NCI-H187 treated with DMSO at 0.1 percent for 48 hours (cell line): ENCODE measurements around the gene FKBP3.
"Not testable (repeated sequence)": the region's sequence is repeated elsewhere in the genome, so short reads cannot be mapped to it uniquely, and the experiment has no call there.

Source experiments
- DNase-seq: peaks from one replicate; lab custom pipeline; 2025; lab: John Stamatoyannopoulos, UW

Gene FKBP3

DNA sequence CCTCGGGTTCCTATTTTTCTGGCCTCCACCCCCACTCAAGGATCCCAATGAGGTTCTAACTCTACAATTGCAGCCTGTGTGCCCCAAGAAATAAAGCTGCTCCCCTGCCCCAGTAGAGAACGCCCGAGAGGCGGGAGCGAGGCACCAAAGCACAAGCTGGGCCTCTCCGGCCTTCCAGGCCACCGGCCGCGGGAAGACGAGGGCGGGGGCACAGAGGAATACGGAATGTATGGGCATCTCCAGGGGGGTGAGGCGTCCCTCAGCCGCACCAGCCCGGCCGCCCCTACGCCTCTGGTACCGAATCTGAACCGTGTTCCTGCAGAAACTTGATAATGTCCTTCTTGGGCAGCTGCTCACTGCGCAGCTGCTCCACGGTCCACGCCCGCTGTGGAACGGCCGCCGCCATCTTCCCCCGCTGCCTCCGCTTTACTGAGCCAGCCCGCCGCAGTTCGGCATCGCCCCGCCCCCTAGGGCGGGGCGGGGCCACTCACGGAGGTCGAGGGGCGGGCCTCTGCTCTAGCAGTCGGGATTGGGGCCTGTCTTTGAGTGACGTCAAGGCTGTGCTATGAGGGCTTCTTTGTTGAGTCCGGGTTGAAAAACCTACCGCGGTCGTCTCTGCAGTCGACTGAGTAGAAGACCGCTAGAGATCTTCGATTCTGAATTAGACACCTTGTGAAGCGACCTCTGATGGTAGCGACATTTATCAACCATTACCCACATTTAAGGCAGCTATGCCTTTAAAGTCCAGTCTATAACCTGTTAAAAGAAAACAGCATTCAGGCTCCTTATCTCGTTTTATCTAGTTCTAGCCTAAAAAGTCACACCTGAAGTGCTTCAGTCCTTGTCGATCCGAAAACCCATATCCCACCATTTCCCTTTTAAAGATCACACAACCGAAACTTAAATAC is at the start of gene FKBP3:
Gene FKBP3, minus strand, starts transcription at position 431 of the 908 bp plus-strand sequence. Its CDS starts 25 bp downstream, at position 406.
- DNase-seq: peak; percentile 97

DNA sequence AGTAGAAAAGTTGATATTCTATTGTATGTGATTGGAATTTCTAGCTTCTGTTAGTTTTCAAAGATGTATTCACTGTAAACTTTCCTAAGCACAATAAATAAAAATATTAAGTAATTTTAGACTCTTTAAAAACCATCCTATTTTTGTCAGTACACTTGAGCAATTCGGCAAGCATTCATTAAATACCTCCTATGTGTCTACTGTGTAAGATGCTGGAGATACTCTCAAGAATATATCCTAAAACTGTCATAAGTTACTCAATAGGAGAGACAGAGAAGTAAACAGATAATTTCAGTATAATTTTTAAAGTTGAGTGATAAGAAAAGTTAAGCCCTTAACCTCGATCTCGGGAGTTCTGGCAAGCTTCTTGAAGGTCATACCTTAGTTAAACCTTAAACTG is 47.5 kb upstream of the FKBP3 start:
- no peak for DNase-seq

DNA sequence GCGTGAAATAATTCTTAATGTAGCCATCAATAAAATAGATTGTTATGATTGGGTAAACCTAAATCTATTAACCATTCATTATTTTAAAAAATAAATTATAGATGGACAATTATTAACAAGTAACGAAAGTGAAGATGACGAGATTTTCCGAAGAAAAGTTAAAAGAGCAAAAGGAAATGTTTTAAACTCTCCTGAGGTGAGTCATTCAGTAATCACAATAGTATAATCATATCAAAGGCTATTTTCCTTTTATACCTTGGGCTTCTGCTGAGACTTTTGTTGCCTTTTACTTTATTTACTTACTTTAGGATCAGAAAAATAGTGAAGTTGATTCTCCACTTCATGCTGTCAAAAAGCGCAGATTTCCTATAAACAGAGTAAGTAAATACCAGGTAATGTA is 47.0 kb upstream of the FKBP3 start:
- DNase-seq: no peak

DNA sequence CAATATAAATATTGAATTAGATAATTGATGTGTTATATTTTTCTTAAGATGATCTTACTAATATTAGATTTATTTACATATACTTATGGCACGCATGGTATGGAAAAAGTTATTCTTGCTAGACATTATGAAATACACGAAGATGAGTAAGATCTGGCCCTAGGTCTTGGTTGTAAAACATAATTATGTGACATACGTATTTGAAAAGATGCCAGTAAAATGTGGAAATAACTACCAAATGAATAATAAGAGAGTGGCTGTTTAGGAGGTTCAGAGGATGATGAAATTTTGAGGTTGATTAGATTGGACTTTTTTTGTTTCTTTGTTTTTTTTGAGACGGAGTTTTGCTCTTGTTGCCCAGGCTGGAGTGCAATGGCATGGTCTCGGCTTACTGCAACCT is 42.8 kb upstream of the FKBP3 start:
- DNase-seq: no peak

DNA sequence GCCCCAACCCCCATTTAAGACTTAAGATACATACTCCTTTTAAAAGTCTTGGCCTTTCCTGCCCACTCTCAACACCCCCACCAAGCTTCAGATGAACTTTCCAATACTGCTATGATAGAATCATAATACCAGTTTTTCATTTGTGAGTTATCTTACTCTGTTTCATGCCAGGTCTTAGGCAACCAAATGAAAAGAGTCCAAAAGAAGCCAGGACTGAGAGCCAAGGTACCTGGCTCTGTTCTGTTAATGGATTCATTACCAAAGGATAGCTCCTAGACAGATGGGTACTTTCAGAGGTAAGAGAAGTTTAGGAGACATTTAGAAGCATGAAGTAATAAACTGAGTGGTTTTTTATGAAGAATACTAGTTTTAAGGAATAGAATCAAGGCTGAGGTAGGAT is 35.6 kb upstream of the FKBP3 start:
- no peak for DNase-seq

DNA sequence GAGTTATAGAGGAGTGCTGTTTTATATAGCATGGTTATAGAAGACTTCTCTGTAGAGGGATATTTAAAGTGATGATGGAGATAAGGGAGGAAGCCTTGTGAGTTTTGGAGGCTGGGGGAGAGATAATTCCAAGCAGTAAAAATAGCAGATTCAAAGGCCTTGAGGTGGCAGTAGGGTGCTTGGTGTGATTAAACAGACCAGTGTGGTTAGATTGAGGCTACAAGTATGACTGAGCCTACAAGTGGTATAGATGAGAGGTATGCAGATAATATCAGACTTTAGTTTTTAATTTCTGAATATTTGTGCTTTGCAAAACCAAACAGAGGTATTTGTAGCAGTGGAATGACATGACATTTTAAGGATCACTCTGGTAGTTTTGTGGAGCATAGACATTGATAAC is 21.8 kb upstream of the FKBP3 start:
- no peak for DNase-seq

DNA sequence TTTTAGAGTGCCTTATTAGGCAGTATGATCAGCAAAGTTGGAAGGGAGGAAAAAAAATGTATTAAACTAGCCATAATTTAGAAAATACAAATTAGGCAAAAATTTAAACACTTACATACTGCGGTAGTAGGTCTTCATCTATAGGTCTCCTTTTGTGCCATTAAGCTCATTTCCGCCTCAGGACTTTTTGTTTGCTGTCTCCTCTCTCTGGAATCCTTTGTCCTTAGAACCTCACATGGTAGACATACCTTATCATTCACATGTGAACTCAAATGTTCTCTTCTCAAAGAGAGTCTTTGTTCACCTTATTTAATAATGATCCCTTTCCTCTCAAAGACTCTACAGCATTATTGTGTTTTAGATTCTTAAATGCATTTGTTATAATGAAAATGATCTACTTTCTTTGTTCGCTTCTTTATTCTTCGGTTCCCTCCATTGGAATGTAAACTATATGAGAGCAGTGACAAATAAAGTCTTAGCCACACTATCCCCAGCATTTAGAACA is 16.2 kb upstream of the FKBP3 start:
- no peak for DNase-seq

DNA sequence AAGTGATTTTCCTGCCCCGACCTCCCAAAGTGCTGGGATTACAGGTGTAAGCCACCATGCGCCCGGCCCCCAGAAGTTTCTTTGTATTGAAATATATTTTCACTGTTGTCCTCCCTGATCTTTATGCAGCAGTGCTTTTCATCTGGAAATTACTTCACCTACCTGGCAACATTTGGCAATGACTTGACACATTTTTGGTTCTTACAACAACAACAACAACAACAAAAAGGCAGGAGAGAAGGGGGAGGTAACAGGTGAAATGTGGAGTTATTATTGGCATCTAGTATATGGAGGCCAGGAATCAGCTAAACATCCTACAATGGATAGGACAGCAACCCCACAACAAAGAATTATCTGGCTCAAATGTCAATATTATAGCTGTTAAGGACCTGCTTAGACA is 15.3 kb upstream of the FKBP3 start:
- DNase-seq: no peak

DNA sequence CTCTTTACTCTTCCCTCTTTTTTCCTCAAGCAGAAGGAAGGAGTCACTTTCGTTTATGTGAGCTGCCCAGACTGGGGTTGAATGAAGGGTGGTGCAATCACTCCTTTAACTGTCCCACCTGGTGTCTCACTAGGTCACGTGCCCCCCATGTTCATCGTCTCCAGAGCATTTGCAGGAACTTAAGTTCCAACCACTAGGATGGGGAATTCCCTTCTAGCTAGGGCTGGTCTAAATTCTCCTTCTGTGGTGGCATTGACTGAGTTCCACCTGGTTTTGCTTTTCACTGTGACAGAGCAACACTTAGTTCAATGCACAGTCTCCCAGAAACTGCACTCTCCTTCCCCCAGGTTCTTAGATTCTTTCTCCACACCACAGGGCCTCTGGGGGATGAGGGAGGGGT is 10.9 kb upstream of the FKBP3 start:
- DNase-seq: no peak

DNA sequence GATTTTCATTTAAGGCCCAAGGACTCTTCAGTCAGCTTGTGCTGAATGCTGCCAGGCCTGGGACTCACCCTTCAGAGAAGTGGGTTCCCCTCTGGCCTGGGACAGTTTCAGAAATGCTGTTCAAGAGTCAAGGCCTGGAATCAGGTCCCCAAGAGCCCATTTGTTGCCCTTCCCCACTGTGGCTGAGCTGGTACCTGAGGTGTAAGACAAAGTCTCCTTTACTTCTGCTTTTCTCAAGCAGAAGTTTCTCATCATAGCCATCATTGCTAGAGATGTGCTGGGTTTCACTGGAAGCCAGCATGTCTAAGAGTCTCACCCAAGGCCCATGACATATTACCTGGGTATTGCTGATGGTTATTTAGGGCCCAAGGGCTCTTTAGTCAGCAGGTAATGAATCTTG is 10.4 kb upstream of the FKBP3 start:
- no peak for DNase-seq

DNA sequence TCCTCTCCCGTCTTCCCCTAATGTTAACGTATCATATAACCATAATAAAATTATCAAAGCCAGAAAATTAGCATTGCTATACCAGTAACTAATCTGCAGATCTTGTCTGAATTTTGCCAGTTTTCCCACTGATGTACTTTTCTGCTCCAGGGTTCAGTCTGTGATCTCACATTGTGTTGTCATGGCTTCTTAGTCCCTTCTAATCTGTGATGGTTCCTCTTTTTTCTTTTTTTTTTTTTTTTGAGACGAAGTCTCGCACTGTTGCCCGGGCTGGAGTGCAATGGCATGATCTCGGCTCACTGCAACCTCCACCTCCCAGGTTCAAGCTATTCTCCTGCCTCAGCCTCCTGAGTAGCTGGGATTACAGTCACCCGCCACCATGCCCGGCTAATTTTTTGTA is 7.8 kb upstream of the FKBP3 start:
- DNase-seq: not testable (repeated sequence)

DNA sequence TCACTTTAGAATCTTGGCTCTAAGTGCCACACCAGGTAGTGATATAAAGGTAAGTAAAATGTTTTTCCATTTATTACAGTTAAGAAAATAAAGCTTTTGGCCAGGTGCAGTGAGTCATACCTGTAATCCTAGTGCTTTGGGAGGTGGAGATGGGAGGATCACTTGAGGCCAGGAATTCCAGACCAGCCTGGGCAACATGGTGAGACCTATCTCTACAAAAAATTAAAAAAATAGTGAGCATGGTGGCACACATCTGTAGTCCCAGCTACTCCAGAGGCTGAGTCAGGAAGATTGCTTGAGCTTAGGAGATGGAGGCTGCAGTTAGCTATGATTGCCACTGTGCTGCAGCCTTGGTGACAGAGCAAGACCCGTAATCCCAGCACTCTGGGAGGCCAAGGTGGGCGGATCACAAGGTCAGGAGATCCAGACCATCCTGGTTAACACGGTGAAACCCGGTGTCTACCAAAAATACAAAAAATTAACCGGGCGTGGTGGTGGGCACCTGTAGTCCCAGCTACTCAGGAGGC is 6.4 kb upstream of the FKBP3 start:
- DNase-seq: no peak

DNA sequence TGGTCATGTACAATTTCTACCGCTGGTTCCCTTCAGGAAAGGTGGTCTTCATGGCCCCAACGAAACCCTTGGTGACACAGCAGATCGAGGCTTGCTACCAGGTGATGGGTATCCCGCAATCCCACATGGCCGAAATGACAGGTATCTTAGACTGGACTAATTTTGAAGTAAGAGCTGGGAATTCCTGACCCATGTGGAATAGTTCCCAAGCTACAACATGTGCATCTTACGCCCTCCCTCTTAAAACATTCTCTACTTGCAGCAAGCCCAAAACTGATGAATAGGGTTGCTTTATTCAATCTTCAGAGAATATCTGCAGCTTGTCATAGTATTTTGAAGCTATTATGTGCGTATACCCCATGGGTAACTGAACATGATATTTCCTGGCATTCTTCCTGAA is 2.1 kb upstream of the FKBP3 start:
- no peak for DNase-seq

DNA sequence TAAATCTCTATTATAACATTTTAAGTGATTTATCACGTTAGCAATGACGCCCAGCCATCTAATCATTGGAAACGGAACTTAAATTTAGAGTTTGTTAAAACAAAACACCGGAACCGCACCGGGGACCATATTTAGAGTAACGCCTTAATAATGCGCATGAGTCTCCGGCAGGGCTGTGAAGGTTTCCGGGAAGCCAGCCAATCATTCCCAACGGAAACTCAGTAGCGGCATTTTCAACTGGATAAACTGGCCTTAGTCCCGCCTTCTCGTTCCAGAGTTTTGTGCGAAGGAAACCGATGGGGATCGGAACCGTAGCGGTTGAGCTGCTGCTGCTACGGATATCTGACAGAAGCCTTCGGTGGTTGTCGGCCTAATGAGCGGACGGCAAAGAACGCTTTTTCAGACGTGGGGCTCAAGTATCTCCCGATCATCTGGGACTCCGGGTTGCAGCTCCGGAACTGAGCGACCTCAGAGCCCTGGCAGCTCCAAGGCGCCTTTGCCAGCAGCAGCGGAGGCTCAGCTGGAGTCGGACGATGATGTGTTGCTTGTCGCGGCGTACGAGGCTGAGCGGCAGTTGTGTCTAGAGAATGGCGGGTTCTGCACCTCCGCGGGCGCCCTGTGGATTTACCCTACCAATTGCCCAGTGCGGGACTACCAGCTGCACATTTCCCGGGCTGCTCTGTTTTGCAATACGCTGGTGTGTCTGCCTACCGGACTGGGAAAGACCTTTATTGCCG is 1.5 kb upstream of the FKBP3 start, which contains the start of gene FANCM:
Gene FANCM, plus strand, starts transcription at position 272 of the 737 bp plus-strand sequence. Its CDS starts 102 bp downstream, at position 374.
- peak; percentile 87 for DNase-seq

DNA sequence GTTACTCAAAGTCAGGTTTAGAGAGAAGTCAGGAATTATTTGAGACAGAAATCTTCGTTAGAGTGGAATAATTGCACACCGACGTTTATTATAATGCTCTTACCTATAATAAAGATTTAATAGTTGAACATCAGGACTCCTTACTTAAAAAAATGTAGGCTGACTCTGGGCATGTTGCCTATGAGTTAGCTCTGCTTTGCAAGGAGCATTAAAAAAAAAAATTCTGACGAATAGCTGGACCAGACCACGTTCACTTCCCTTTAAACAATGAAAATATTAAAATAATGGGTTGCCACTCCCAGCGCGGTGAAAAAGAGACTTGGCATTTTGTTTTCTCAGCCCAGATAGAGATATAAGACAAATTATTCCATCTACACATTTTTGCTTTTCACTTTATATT is 875 bp upstream of the FKBP3 start:
- no peak for DNase-seq

DNA sequence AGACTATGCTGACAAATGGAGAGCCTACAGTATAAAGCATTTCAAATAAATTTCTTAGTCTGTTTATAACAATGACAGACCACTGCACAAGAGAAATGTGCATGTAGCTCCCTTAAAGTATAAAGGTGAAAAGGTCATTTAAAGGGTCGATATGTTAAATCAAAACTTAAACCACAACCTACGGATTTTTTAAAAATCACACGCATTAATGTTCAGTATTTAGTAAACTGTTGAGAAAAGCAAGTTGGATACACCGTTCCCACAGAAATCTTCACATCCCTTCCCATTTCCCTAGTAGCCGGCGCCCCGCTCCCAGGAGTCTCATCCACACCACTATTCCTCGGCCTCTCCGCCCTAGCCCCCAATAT is 614 bp downstream of the FKBP3 start:
- no peak for DNase-seq

DNA sequence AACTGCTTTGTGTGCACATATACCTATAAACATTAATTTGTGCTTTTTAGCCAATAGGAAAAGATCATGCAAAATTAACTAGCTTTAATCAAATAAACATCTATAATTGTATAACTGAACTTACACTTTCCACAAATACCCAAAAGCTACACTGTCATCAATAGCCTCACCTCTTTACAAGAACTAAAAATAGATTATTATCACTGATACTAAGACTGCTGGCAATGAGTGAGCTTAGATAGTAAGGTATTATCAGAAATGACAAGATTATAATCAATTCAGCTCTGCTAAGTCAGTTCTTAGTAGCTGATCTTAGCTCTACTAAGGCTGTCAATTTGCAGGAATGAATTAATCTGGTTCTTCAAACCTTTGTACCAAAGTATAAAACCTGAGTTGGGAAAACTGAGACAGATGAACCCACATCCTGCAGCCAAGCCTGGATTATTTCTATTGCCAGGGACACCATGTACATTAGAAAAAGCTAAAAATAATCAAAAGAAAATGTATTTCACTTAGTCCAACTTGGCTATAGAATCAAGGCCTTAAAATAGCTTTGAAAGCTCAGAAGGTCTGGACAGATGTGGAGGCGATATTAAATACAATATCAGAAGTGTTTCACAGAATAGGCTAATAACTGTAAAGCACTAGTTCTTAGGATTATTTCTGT is 5.2 kb downstream of the FKBP3 start:
- DNase-seq: no peak

DNA sequence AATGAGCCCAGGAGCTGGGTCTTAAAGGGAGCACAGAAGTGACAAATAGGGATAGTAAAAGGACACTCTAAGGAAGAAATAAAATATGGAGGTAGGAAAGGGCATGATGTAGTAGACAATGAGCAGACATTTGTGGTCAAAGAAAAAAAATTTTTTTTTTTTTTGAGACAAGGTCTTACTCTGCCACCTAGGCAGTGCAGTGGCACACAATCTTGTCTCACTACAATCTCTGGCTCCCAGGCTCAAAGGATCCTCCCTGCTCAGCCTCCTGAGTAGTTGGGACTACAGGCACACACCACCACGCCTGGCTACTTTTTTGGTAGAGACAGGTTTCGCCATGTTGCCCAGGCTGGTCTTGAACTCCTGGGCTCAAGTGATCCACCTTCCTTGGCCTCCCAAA is 8.5 kb downstream of the FKBP3 start:
- no peak for DNase-seq

DNA sequence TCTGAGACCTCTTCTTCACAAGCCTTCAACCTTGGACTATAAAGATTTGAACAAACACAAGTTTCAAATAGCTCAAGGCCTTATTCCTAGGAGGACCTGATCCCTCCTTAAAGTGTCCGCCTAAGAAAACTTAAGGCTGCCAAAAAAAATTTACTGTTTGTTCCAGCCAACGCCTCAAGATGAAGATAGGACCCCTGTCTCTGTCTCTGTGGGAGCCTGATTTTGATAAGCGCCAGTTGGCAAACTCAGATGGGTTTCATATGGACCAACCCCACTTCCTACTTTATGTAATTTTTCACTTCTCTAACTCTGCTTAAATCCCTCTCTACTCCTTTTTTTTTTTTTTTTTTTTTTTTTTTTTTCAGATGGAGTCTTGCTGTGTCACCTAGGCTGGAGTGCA is 11.0 kb downstream of the FKBP3 start:
- no peak for DNase-seq

DNA sequence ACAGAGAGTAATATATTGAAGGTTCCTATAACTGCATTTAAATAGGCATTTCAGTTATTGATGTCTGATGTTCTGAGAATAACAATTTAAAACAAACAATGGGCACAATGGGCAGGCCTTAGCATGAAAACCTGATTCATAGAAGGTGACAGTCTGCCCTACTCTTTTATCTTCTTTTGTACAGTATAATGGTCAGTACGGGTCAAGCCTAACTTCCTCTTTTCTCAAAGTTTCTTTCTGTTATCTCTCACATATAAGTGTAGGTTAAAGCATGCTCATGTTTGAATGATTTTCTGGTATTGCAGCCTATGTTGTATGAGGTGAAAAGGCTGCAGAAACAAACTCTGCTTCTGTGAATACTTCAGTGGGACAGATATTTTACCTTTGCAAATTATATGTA is 14.2 kb downstream of the FKBP3 start:
- DNase-seq: no peak

DNA sequence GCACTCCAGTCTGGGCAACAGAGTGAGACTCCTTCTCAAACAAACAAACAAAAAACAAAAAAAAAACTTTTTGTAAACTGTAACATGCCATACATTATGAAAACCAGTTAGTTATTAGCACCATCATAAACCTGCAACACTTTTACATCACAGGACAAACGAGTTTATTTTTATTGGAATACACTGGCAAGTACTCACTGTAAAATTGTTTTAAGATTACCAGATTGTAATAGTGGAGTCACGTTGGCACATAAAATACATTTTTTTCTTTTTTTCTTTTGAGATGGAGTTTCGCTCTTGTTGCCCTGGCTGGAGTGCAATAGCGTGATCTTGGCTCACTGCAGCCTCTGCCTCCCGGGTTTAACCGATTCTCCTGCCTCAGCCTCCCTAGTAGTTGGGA is 15.7 kb downstream of the FKBP3 start:
- no peak for DNase-seq

DNA sequence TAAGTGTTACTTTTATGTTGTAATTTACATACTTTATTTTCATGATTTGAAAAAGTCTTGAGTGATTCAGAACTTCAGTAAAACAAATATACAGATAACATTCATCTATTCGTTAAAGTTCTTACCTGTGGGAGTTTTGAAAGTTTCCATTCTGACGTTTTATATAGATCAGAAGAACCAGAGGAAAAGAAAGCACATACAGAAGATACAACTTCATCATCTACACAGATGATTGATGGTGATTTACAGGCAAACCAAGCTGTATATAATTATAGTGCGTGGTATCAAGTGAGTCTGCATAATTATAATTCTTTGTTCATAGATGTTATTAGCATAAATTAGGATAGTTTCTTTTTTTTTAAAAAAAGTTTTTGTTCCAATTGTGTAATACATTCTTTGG is 20.0 kb downstream of the FKBP3 start:
- no peak for DNase-seq
